ENCODE results near the gene PCDHB13.
"Not testable (repeated sequence)": the region's sequence is repeated elsewhere in the genome, so short reads cannot be mapped to it uniquely, and the experiment has no call there.

The PCDHB13 gene

GRCh38 chr5:141201126-141201525 is 12.6 kb upstream of the PCDHB13 start:
- DNase-seq (ENCODE audit: extremely low read depth in 1 of 2, low read depth in 1 of 2): not testable (repeated sequence)

- not testable (repeated sequence) for DNase-seq (ENCODE audit: extremely low read depth in 1 of 2, low read depth in 1 of 2)
Observed at GRCh38 chr5:141201646-141202045, 12.1 kb upstream of the PCDHB13 start.

- no peak for DNase-seq (ENCODE audit: extremely low read depth in 1 of 2, low read depth in 1 of 2)
Observed at GRCh38 chr5:141208478-141208877, 5.2 kb upstream of the PCDHB13 start, which contains the start of gene PCDHB12. PCDHB12 (plus strand) TSS chr5:141208719; CDS start chr5:141208908, 189 bp downstream.

GRCh38 chr5:141210281-141210680 is 3.4 kb upstream of the PCDHB13 start:
- DNase-seq (ENCODE audit: extremely low read depth in 1 of 2, low read depth in 1 of 2): not testable (repeated sequence)

- DNase-seq (ENCODE audit: extremely low read depth in 1 of 2, low read depth in 1 of 2): not testable (repeated sequence)
Observed at GRCh38 chr5:141210849-141211248, 2.9 kb upstream of the PCDHB13 start.

- DNase-seq (ENCODE audit: extremely low read depth in 1 of 2, low read depth in 1 of 2): not testable (repeated sequence)
Observed at GRCh38 chr5:141214583-141214982, 864 bp downstream of the PCDHB13 start.

- DNase-seq (ENCODE audit: extremely low read depth in 1 of 2, low read depth in 1 of 2): not testable (repeated sequence)
Observed at GRCh38 chr5:141215504-141215903, 1.8 kb downstream of the PCDHB13 start.

- DNase-seq (ENCODE audit: extremely low read depth in 1 of 2, low read depth in 1 of 2): not testable (repeated sequence)
Observed at GRCh38 chr5:141216035-141216434, 2.3 kb downstream of the PCDHB13 start.

- DNase-seq (ENCODE audit: extremely low read depth in 1 of 2, low read depth in 1 of 2): no peak
Observed at GRCh38 chr5:141223112-141223783, 9.5 kb downstream of the PCDHB13 start, which contains the start of gene PCDHB14. PCDHB14 (plus strand) TSS chr5:141223343; CDS start chr5:141223506, 163 bp downstream.

- DNase-seq (ENCODE audit: extremely low read depth in 1 of 2, low read depth in 1 of 2): not testable (repeated sequence)
Observed at GRCh38 chr5:141224844-141225243, 11.1 kb downstream of the PCDHB13 start.

- not testable (repeated sequence) for DNase-seq (ENCODE audit: extremely low read depth in 1 of 2, low read depth in 1 of 2)
Observed at GRCh38 chr5:141225421-141225820, 11.7 kb downstream of the PCDHB13 start.

GRCh38 chr5:141234109-141234667 is 20.5 kb downstream of the PCDHB13 start:
- no peak for DNase-seq (ENCODE audit: extremely low read depth in 1 of 2, low read depth in 1 of 2)

GRCh38 chr5:141235922-141236321 is 22.2 kb downstream of the PCDHB13 start:
- DNase-seq (ENCODE audit: extremely low read depth in 1 of 2, low read depth in 1 of 2): not testable (repeated sequence)

GRCh38 chr5:141236516-141237313 is 23.0 kb downstream of the PCDHB13 start:
- DNase-seq (ENCODE audit: extremely low read depth in 1 of 2, low read depth in 1 of 2): no peak

GRCh38 chr5:141241496-141241895 is 27.8 kb downstream of the PCDHB13 start:
- no peak for DNase-seq (ENCODE audit: extremely low read depth in 1 of 2, low read depth in 1 of 2)

- no peak for DNase-seq (ENCODE audit: extremely low read depth in 1 of 2, low read depth in 1 of 2)
Observed at GRCh38 chr5:141245250-141245717, 31.6 kb downstream of the PCDHB13 start, which contains the start of gene PCDHB15. PCDHB15 (plus strand) TSS chr5:141245395; CDS start chr5:141245579, 184 bp downstream.

GRCh38 chr5:141246971-141247370 is 33.3 kb downstream of the PCDHB13 start:
- DNase-seq (ENCODE audit: extremely low read depth in 1 of 2, low read depth in 1 of 2): not testable (repeated sequence)

GRCh38 chr5:141247434-141247833 is 33.7 kb downstream of the PCDHB13 start:
- not testable (repeated sequence) for DNase-seq (ENCODE audit: extremely low read depth in 1 of 2, low read depth in 1 of 2)

GRCh38 chr5:141250576-141250975 is 36.9 kb downstream of the PCDHB13 start:
- no peak for DNase-seq (ENCODE audit: extremely low read depth in 1 of 2, low read depth in 1 of 2)

GRCh38 chr5:141258464-141258863 is 44.7 kb downstream of the PCDHB13 start:
- no peak for DNase-seq (ENCODE audit: extremely low read depth in 1 of 2, low read depth in 1 of 2)

GRCh38 chr5:141258948-141259347 is 45.2 kb downstream of the PCDHB13 start:
- DNase-seq (ENCODE audit: extremely low read depth in 1 of 2, low read depth in 1 of 2): no peak

Measured in stimulated activated CD8-positive, alpha-beta memory T cell treated with anti-CD3 and anti-CD28 coated beads, Interleukin-7, amount 100 ng/mL, for 48 hours (primary cell).